Measurements from ENCODE around the gene TTLL6. TPM values are rescaled to one million over a fixed set of nuclear protein-coding genes. Genes with fewer than 3 reads are reported as not detected.

Gene TTLL6
- total and polyA plus RNA-seq, 9 of the 15 experiments (the other 6 are each of a cell fraction or from before 2014, with no cell fraction given) = 0.05 TPM; not detected in 8

DNA sequence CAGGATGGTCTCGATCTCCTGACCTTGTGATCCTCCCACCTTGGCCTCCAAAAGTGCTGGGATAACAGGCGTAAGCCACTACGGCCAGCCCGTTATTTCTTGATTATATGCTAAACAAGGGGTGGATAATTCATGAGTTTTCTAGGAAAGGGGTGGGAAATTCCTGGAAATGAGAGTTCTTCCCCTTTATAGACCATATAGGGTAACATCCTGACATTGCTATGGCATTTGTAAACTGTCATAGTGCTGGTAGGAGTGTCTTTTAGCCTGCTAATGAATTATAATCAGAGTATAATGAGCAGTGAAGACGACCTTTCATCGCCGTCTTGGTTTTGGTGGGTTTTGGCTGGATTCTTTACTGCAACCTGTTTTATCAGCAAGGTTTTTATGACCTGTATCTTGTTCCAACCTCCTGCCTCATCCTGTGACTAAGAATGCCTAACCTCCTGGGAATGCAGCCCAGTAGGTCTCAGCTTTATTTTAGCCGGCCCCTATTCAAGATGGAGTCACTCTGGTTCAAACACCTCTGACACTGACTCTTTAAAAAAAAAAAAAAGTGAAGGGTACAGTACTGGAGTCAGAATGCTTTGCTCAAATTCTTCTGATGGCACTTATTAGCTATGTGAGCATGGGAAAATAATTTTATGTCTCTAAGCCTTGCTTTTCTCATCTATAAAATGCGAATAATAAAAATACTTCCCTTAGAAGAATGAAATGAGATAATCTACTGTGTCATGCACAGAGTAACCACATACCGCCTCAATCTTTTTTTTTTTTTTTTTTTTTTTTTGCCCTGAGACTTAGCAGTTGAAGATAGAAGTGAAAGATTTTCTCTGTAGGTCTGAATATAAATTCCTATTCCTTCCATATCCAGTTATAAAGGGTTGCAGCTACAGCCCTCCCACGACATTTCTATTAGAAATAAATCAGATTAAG lies 8.7 kb upstream of the TTLL6 start (continued):
- TF ChIP-seq ZNF699 (CRISPR knock-in tag; IDR thresholded peaks at IDR 0.05; ENCODE audit: insufficient replicate concordance) (peak; percentile 89), NCOA2 (IDR thresholded peaks at IDR 0.05; ENCODE audit: partially characterized antibody in 2 of 2) (no peak), ZBTB9 (CRISPR knock-in tag; IDR thresholded peaks at IDR 0.05) (peak; percentile 99), KAT8 (IDR thresholded peaks at IDR 0.05; ENCODE audit: low read depth) (no peak), ZNF23 (CRISPR knock-in tag; IDR thresholded peaks at IDR 0.05) (no peak), ZNF124 (CRISPR knock-in tag; IDR thresholded peaks at IDR 0.05) (no peak), JUN (IDR thresholded peaks at IDR 0.05; ENCODE audit: borderline replicate concordance, low read depth, low read length) (no peak), JUN (CRISPR knock-in tag; IDR thresholded peaks at IDR 0.05; ENCODE audit: borderline replicate concordance) (no peak), HDAC2 (IDR thresholded peaks at IDR 0.05) (no peak), GTF2E2 (tag; IDR thresholded peaks at IDR 0.05) (peak; percentile 68; the same call in 1 of the 2 replicates), BCL6 (CRISPR knock-in tag; IDR thresholded peaks at IDR 0.05) (peak; percentile 97), SNAPC5 (CRISPR knock-in tag; IDR thresholded peaks at IDR 0.05) (peak; percentile 85), HBP1 (CRISPR knock-in tag; IDR thresholded peaks at IDR 0.05) (peak; percentile 97), JUNB (CRISPR knock-in tag; conservative IDR thresholded peaks at IDR 0.05) (no peak), SOX6 (IDR thresholded peaks at IDR 0.05) (0 out of 2 replicates have a peak, but pooled peaks have one; percentile 27), FOXM1 (IDR thresholded peaks at IDR 0.05; ENCODE audit: low read depth) (no peak), FOXM1 (CRISPR knock-in tag; IDR thresholded peaks at IDR 0.05; ENCODE audit: low read depth) (no peak), ZNF589 (CRISPR knock-in tag; IDR thresholded peaks at IDR 0.05; ENCODE audit: low read depth) (peak; percentile 100), MAFK (IDR thresholded peaks at IDR 0.05; ENCODE audit: low read length) (no peak), SRF (CRISPR knock-in tag; IDR thresholded peaks at IDR 0.05) (peak; percentile 91 to 99), MAFG (tag; conservative IDR thresholded peaks at IDR 0.05) (peak; percentile 64; the same call in 1 of the 2 replicates)
- TF ChIP-seq, protein P1, sequence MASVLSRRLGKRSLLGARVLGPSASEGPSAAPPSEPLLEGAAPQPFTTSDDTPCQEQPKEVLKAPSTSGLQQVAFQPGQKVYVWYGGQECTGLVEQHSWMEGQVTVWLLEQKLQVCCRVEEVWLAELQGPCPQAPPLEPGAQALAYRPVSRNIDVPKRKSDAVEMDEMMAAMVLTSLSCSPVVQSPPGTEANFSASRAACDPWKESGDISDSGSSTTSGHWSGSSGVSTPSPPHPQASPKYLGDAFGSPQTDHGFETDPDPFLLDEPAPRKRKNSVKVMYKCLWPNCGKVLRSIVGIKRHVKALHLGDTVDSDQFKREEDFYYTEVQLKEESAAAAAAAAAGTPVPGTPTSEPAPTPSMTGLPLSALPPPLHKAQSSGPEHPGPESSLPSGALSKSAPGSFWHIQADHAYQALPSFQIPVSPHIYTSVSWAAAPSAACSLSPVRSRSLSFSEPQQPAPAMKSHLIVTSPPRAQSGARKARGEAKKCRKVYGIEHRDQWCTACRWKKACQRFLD (CRISPR knock-in tag; IDR thresholded peaks at IDR 0.05) = peak; percentile 100
- TF ChIP-seq, protein P2, sequence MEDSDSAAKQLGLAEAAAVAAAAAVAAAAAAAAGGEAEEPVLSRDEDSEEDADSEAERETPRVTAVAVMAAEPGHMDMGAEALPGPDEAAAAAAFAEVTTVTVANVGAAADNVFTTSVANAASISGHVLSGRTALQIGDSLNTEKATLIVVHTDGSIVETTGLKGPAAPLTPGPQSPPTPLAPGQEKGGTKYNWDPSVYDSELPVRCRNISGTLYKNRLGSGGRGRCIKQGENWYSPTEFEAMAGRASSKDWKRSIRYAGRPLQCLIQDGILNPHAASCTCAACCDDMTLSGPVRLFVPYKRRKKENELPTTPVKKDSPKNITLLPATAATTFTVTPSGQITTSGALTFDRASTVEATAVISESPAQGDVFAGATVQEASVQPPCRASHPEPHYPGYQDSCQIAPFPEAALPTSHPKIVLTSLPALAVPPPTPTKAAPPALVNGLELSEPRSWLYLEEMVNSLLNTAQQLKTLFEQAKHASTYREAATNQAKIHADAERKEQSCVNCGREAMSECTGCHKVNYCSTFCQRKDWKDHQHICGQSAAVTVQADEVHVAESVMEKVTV (CRISPR knock-in tag; IDR thresholded peaks at IDR 0.05) = peak; percentile 64
